RPMI7951 (cell line): ENCODE measurements around the gene ZNHIT3. TPM values are rescaled to one million over a fixed set of nuclear protein-coding genes. Genes with fewer than 3 reads are reported as not detected.
"Not testable (repeated sequence)": the region's sequence is repeated elsewhere in the genome, so short reads cannot be mapped to it uniquely, and the experiment has no call there.

ENCODE experiments used
- DNase-seq: peaks from one replicate; pipeline ENCODE4 v3.0.0-alpha.2; 2012; ENCODE audit warnings: low read depth
- total RNA-seq: library from RNA; depleted of rRNA; stranded (reverse); fragments of >200 nt; shearing (Covaris generic); gene quantifications from 2 replicates; pipeline ENCODE4 v1.2.3, GENCODE V29; 2014

The ZNHIT3 gene
- total RNA-seq, 1 experiment from 2014 or later, result 35.0 TPM

GRCh38 chr17:36484021-36484420 is 2.5 kb upstream of the ZNHIT3 start:
- not testable (repeated sequence) for DNase-seq

GRCh38 chr17:36485027-36485426 is 1.5 kb upstream of the ZNHIT3 start:
- DNase-seq, result no peak

DNA sequence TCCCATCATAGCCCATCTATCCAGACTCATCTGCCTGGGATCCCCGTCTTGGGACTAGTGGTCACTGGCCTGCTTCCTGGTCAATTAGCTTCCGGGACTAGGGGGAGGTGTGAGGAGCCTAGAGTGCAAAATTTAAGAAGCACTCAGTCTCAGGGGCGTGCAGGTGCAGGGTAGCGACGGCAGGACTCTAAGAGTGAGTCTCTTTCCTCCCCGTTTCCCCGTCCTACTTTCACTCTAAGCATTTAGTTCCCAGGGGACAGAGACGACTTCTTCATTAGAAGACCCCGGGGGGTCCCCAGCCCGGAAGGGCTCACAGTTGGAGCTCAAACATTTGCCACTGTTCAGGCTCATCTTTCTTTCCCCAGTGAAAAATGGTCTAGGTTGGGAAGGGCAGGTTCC is 677 bp upstream of the ZNHIT3 start:
- DNase-seq, result no peak

DNA sequence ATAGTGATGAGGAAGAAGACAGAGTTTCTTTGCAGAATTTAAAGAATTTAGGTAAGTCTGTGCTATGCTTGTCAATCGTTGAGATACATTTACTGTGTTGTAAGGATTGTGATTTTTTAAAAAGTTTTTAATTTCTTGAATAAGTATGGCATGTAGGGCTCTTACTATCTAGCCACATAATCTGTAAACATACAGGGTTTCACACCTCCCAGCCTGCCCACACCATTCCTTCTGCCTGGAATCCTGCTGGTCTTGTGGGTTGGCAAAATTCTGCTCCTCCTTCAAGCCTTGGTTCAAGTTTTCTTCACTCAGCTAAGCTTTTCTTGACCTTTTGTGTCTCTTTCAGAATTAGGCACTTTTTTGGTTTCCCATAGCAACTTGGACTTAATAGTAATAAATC is 7.5 kb downstream of the ZNHIT3 start:
- DNase-seq, result no peak

DNA sequence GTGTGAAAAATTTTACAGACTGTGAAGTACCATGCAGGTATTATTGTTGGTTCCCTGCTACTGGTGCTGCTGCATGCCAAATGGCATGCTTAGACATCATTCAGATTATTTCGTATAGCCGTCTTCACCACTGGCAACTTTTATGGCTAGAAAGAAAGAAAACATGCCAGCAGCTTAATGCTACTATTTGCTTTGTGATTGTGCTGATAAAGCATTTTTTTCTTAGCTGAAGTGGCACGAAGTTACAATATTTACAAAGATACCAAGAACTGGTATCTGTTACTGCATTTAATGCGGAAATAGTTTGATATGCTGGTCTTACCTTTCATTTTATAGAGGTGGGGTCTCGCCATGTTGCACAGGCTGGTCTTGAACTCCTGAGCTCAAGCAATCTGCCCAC is 8.2 kb downstream of the ZNHIT3 start:
- no peak for DNase-seq

- no peak for DNase-seq
These were observed 8.6 kb downstream of the ZNHIT3 start for GRCh38 chr17:36495076-36495578.

- DNase-seq, result no peak
These were observed 9.7 kb downstream of the ZNHIT3 start for GRCh38 chr17:36496018-36496789.

DNA sequence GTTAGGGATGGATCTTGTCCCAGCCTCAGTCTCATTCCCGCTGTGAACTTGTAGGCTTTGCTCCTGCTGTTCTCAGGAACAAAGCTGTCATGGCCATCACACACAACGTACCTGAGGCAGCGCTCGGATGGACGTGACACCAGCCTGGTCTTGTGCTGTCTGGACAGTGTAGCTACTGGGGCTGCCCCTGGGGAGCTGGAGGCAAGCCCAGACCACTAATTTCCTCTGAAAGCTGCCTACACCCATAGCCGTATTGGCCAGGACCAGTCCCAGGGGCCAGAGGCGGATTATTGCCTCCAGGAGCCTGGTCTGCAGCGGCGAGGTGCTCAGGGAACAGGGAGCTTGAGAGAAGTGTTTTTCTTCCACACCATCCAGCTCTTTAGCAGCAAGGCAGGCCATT is 11.7 kb downstream of the ZNHIT3 start:
- DNase-seq, result no peak

GRCh38 chr17:36498560-36499300 is 12.2 kb downstream of the ZNHIT3 start:
- DNase-seq, result no peak

GRCh38 chr17:36500745-36501225 is 14.3 kb downstream of the ZNHIT3 start:
- no peak for DNase-seq

DNA sequence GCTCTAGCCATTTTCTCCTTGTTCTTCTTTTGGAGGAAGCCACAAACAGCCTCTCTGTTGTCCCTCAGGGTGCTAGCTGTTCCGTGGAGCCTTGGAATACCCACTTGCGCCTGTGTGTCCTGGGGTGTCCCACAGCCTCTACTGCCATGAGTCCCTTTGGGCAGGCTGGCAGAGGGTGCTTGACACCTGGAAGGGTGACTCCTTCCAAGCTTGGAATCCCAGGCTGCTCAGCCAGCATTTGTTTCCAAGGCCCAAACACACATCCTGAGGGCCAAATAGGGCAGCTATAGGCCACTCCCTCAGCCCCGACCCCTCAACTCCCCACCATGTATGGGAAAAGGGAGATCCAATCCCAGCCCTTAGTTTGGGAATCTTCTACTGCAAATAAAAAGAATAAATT is 14.9 kb downstream of the ZNHIT3 start:
- DNase-seq, result no peak

DNA sequence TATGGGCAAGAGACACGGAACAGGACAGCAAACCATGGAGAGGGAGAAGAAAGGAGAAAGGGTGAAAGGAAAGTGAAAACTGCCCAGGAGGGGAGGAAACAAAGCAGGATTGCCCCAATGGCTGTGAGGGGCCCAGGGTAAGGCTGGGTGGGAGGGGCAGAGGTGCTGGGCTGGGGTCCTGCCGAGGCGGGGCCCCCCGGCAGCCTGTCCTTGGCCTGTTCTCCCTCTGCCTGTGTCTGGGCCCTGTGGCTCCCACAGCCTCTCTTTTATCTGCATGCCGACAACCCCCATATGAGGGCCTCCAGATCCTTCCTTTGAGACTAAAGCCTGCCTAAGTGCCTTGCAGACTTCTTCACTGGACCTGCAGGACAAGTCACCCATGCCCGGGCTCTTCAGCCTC is 15.5 kb downstream of the ZNHIT3 start:
- no peak for DNase-seq

DNA sequence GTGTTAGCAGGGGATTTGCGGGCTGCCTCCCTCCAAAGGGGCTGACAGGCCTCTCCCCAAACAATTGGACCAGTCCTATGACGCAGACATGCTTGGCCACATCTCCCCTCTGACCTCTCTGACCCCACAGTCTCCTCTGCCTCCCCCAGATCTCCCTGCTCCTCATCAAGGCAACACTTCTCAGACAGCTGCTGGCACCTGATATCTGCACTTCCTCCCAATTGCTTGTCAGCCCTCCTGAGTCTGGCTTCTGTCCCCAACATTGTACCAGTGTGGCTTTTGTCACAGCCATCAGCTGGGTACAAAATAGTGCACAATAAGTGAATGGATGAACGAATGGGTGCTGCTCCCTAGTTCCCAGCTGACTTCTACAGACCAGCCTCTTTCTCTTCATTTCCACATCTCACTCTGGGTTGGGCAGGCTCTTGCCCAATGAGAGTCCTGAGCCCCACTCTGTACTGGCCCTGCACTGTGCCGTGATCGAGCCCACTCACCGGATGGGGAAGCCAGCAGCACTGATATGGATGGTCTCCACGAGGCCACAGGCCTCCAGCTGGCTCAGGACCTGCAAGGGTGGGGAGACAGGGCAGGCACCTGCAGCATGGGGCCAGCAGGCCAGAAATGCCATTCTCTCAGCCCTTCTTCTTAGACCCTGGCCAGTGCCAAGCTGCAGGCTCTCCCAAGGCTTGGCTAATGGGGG is 17.1 kb downstream of the ZNHIT3 start:
- no peak for DNase-seq

GRCh38 chr17:36504156-36504545 is 17.7 kb downstream of the ZNHIT3 start:
- DNase-seq, result no peak

GRCh38 chr17:36505171-36505570 is 18.7 kb downstream of the ZNHIT3 start:
- DNase-seq, result no peak

- no peak for DNase-seq
These were observed 19.9 kb downstream of the ZNHIT3 start for GRCh38 chr17:36506249-36506826.

GRCh38 chr17:36506831-36507230 is 20.4 kb downstream of the ZNHIT3 start:
- no peak for DNase-seq

- DNase-seq, result no peak
These were observed 20.8 kb downstream of the ZNHIT3 start for GRCh38 chr17:36507266-36507665.

- not testable (repeated sequence) for DNase-seq
These were observed 22.0 kb downstream of the ZNHIT3 start for GRCh38 chr17:36508439-36508838.

- no peak for DNase-seq
These were observed 22.9 kb downstream of the ZNHIT3 start for GRCh38 chr17:36509272-36509985.

DNA sequence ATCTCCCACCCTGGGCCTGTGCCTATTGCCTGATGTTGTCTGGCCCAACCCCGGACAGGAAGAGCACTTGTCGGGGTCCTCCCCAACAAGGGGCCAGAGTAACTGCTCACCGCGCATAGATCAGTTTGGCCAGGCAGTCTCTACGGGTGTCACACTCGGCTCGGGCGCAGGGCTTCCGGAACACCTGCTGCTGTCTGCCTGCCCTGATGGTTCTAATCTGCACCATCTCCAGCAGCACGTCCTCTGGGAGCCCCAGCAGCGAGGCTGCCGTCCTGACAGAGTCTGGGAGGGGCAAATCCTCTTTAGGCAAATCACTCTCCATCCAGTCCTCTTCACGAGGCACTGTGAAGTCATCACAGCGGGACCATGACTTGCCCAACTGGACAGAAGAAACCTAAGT is 24.2 kb downstream of the ZNHIT3 start:
- DNase-seq, result no peak
